Stimulated activated CD8-positive, alpha-beta memory T cell treated with anti-CD3 and anti-CD28 coated beads, Interleukin-12 subunit alpha, Interleukin-12 subunit beta, amount 100 ng/mL, for 1 hour (primary cell): Measurements from ENCODE around the gene APOC1.
"Not testable (repeated sequence)": the region's sequence is repeated elsewhere in the genome, so short reads cannot be mapped to it uniquely, and the experiment has no call there.

ENCODE experiments used
- DNase-seq: peaks from one replicate; pipeline ENCODE4 v3.0.0-alpha.2; 2020; ENCODE audit warnings: low read depth

The APOC1 gene

DNA sequence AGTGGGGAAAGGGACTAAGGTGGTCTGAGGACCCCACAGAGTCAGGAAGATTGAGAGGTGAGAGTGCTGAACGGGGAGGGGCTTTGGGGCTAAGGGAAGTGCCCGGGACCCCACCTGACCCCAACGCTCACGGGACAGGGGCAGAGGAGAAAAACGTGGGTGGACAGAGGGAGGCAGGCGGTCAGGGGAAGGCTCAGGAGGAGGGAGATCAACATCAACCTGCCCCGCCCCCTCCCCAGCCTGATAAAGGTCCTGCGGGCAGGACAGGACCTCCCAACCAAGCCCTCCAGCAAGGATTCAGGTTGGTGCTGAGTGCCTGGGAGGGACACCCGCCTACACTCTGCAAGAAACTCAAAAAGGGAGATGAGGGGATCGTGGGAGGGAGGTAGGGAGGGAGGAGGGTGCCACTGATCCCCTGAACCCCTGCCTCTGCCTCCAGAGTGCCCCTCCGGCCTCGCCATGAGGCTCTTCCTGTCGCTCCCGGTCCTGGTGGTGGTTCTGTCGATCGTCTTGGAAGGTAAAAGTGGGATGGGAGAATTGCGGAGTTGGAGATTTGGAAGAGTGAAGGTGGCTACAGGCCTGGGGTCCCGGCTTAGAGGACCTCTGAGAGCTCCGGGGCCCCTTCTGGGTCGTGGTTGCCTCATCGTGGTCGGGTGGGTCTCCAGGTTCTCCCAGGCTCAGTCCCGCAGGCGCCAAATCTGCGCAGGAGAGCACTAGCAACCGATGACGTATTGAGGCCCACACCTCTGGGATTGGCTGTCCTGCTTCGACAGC lies at the start of gene APOC1:
TSS of gene APOC1 (plus strand) at position 176 of the 774 bp plus-strand sequence. CDS start at position 460, 284 bp downstream.
- DNase-seq, result peak; percentile 57

GRCh38 chr19:44865196-44865767 lies 49.1 kb upstream of the APOC1 start:
- DNase-seq, result no peak

GRCh38 chr19:44866664-44867063 lies 47.7 kb upstream of the APOC1 start:
- DNase-seq, result no peak

GRCh38 chr19:44867578-44867977 lies 46.8 kb upstream of the APOC1 start:
- DNase-seq, result no peak

DNA sequence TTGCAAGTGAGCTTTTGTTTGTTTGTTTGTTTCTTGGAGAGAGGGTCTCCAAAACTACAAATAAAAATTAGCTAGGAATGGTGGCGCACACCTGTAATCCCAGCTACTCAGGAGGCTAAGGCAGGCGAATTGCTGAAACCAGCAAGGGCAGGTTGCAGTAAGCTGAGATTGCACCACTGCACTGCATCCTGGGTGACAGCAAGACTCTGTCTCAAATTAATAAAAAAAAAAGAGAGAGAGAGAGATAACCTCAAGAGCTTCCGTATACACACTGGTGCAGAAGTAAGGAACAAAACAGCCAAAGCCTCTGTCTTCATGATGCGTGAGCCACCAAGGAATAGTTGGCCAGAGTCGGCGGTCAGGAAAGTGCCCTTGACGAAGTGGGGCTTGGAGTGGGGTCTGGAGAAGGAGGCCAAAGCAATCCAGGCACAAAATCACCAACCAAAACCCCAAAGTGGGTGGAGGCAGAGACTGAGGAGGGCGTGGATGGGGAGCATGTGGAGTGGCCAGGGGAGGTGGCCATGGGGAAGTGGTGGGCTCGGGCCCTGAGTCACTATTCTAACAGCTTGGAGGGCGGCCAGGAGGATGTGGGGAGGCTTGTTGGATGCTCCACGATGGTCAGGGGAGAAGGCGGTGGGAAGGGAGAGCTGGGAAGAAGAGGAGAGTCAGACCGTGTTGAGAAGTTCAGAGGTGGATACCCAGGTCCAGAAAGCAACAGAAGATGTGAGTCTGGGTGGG lies 44.5 kb upstream of the APOC1 start:
- no peak for DNase-seq

DNA sequence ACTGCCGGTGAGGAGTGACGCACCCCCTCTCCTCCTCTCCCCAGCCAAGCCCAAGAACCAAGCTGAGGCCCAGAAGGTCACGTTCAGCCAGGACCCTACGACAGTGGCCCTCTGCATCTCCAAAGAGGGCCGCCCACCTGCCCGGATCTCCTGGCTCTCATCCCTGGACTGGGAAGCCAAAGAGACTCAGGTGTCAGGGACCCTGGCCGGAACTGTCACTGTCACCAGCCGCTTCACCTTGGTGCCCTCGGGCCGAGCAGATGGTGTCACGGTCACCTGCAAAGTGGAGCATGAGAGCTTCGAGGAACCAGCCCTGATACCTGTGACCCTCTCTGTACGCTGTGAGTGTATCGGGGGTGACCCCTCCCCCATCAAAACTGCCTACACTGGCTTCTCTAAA lies 42.6 kb upstream of the APOC1 start:
- DNase-seq, result no peak

DNA sequence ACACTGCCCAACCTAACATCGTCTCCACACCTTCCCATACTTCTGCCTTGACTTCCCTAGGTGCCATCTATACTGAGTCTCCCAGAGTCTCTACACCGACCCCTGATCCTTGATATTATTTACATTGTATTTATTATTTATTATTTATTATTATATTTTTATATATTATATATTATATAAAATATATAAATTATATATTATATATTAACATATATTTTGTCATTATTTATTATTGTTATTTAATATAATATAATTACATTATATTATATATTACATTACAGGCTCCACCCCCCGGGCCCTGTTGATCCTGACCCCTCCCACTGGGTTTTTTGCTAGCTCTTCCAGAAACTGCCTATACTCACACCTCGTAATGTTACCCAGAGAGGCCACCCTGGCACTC lies 41.7 kb upstream of the APOC1 start:
- DNase-seq, result no peak

DNA sequence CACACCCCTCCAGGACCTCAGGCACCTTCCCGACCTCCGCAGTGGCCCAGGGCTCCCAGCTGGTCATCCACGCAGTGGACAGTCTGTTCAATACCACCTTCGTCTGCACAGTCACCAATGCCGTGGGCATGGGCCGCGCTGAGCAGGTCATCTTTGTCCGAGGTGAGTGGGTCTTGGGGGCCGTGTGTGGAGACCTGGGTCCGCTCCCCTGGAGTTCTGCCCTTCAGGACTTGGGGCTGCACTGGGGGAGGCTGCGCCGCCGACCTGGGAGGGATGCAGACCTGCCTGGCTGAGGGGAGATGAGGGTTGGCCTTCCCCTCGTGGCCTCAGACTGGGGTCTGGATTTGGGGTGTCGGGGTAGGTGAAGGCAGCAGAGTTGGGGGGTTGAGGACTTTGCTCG lies 40.1 kb upstream of the APOC1 start:
- DNase-seq, result no peak

DNA sequence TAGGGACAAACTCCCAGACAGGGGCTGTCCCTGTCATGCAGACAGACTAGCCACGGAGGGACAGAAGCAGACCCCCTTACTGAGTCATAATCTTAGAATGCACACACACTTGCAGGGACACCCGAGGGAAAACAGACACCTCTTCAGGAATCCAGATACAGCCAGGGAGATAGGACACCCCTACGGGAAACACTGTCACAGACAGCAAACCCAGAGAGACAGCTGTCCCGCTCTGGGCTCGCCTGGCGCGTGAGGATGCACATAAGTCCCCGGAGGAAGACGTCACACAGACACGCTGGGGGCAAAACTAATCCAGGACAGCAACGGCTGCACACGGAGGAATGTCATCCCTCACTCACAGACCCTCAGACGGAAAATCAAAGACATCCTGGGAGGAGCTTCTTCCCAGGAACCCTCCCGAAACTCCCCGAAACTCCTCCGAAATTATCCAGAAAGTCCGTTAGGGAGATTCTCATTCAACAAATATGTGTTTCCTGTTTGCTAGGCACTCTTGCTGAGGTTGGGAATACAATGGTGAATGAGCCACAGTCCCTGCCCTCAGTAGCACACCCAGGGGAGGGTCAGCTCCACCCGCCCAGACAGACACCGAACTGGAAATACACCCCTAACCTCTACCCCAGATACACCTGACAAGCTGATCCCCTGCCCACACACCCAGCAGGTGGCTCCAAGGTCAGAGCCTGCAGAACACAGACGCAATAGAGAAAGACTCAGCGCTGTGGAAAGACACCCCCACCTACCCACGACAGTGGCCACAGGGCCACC lies 38.5 kb upstream of the APOC1 start:
- DNase-seq, result no peak

- no peak for DNase-seq
Observed at GRCh38 chr19:44876930-44877535, 37.4 kb upstream of the APOC1 start.

GRCh38 chr19:44878120-44878865 lies 36.1 kb upstream of the APOC1 start:
- DNase-seq, result no peak

DNA sequence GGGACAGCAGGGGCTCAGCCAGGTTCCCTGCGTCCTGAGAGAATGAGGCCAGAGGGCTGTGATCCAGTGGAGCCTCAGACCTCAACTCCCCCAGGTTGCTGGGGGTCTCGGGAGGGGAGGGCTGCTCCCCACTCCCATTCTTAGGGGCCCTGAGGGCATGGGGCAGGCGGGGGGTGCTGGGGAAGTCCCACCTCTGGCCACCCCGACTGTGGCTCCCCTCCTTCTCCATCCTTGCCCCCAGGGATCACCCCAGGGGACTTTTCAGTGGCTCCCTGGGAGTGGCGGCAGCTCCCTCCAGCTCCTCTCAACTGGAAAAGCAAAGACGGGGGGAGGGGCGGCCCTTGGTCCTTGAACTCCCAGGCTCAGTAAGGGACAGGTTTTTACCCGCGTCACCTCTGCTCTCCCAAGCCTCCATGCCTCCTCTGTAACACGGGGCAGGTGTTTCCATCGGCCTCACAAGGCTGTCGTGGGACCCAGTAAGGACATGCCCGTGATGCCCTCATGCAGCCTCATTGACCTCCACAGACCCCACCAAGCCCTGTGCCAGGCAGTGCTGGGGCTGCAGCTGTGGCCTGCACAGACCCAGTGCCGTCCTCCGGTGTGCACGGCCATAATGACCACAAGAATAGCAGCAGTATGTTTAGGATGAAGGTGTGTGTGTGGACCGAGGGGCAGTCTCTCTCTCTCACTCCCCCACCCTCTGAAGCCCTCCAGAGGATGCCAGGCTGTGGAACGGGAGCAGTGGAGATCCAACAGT lies 34.9 kb upstream of the APOC1 start:
- DNase-seq, result no peak

DNA sequence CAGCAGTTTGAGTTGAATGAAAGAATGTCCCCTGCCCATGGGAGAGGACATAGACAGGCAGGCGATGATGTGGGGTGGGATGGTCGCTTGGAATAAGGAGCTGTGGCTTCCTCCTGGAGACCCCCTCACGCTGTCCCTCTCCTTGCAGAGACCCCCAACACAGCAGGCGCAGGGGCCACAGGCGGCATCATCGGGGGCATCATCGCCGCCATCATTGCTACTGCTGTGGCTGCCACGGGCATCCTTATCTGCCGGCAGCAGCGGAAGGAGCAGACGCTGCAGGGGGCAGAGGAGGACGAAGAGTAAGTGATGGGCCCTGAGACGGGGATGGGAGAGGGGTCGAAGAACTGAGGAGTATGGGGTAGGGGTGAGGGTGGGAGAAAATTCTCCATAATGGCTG lies 32.3 kb upstream of the APOC1 start:
- no peak for DNase-seq

- not testable (repeated sequence) for DNase-seq
Observed at GRCh38 chr19:44882619-44883397, 31.6 kb upstream of the APOC1 start.

DNA sequence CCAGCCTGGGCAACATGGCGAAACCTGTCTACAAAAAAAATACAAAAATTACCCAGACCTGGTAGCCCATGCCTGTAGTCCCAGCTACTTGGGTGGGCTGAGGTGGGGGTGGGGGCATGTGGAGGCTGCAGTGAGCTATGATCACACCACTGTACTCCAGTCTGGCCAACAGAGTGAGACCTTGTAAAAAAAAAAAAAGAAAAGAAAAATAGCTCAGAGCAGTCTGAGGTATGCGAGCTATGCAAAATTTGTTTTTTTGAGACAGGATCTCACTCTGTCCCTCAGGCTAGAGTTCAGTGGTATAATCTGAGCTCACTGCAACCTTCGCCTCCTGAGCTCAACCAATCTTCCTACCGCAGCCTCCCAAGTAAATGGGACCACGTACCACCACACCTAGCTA lies 30.5 kb upstream of the APOC1 start:
- DNase-seq, result no peak

DNA sequence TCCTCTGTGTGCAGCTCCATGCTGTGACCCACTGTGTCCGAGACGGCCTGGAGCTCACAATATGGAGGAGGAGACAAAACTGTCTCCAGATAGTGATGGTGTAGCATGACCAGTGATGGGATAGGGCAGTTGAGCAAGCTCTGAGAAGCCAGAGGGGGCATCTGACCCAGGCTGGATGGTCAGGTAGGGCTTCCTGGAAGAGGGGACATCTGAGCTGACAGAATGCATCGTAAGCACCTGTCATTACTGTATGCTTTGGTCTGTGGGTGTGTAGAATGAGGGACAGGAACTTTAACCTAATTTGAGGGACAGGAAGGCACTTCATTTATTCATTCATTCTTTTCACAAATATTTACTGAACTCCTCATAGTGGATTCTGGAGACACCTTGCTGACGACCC lies 29.8 kb upstream of the APOC1 start:
- no peak for DNase-seq

GRCh38 chr19:44886141-44886540 lies 28.3 kb upstream of the APOC1 start:
- DNase-seq, result no peak

DNA sequence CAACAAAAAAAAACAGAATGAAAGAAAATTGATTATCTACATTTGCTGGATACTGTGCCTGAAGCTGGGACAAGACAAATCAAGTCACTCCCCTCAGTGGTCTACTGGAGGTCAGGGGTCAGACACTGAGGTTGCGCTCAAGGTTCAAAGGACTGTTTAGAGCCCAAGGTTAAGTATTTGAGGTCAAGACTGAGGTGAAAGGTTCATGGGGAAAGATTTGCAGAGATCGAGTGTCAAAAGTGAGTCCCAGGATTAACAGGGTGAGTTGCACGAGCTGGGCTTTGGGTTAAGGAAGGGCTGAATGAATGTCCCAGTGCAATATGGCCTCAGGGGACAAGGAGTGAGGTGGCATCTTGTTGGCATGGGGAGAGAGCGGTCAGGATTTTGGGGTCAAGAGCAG lies 26.8 kb upstream of the APOC1 start:
- no peak for DNase-seq

- not testable (repeated sequence) for DNase-seq
Observed at GRCh38 chr19:44888335-44888734, 26.1 kb upstream of the APOC1 start.
